NCI-H2107 (cell line): ENCODE results near the gene EPB41L2.
"Not testable (repeated sequence)": the region's sequence is repeated elsewhere in the genome, so short reads cannot be mapped to it uniquely, and the experiment has no call there.

Source experiments
- DNase-seq: peaks from one replicate; lab custom pipeline; 2025; lab: John Stamatoyannopoulos, UW

EPB41L2 gene

GRCh38 chr6:131063028-131063763, at the start of gene EPB41L2:
Gene EPB41L2, minus strand, starts transcription at chr6:131063245. Its CDS starts 106,760 bp downstream, at chr6:130956485.
- no peak for DNase-seq

DNA sequence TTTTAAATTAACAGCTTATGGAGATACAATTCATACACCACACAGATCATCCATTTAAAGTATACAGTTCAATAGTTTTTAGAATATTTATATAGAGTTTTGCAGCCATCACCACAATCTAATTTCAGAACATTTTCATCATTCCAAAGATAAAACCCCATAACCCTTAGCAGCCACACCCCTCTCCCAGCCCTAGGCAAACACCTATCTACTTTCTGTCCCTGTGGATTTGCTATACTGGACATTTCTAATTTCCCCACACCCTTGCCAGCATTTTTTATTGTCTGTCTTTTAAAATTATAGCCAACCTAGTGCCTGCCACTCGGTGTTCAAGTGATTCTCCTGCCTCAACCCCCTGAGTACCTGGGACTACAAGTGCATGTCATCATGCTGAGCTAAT, 49.2 kb upstream of the EPB41L2 start:
- no peak for DNase-seq

- DNase-seq, result no peak
These were observed 44.1 kb upstream of the EPB41L2 start for GRCh38 chr6:131107151-131107550.

DNA sequence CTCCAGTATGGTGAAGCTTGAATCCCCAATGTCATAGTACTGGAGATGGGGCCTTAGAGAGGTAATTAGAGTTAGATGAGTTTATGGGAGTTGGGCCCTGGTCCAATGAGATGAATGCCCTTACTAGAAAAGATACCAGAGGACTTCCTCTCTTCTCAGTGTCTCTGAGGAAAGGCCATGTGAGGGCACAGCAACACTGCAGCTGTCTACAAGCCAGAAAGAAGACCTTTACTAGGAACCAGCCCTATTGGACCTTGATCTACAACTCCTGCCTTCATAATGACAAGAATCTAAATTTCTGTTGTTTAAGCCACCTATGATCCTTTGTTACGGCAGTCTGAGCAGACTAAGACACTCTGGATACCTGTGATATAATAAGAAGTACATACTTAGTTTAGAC, 40.9 kb upstream of the EPB41L2 start:
- DNase-seq, result no peak

DNA sequence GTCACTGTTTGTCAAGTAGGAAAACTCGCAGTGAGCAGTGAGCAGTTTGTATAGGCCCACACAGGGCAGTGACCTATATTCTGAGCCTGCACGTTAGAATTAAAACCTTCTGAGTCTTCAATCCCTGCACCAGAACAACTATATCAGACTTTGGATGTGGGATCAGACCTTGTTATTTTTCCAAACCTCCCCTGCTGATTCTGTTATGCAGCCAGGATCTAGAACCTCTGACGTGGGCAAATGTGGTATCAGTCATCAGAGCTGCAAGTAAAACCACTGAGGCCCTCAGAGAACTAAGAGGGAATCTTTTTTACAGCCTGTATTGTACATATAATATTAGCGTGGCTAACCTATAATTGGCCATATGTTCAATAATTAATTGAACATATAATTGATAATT, 40.3 kb upstream of the EPB41L2 start:
- no peak for DNase-seq

GRCh38 chr6:131101911-131102680, 39.1 kb upstream of the EPB41L2 start:
- no peak for DNase-seq

DNA sequence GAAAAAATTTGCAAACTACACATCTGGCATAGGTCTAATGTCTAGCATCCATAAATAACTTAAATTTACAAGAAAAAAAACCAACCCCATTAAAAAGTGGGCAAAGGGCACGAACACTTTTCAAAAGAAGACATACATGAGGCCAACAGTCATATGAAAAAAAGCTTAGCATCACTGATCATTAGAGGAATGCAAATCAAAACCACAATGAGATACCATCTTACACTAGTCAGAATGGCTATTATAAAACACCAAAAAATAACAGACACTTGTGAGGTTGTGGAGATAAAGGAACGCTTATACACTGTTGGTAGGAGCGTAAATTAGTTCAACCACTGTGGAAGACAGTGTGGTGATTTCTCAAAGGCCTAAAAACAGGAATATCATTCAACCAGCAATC, 33.7 kb upstream of the EPB41L2 start:
- DNase-seq, result no peak

DNA sequence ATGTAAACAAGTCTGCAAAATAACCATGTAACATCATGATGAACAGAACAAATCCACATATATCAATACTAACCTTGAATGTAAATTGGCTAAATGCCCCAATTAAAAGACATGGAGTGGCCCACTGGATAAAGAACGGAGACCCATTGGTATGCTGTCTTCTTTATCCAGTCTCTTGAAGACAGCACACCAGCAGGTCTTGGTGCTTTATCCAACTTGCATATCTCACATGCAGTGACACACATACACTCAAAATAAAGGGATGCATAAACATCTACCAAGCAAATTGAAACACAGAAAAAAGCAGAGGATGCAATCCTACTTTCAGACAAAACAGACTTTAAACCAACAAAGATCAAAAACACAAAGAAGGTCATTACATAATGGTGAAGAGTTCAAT, 30.3 kb upstream of the EPB41L2 start:
- DNase-seq, result no peak

- not testable (repeated sequence) for DNase-seq
These were observed 28.9 kb upstream of the EPB41L2 start for GRCh38 chr6:131091944-131092343.

- DNase-seq, result not testable (repeated sequence)
These were observed 27.3 kb upstream of the EPB41L2 start for GRCh38 chr6:131090339-131090738.

DNA sequence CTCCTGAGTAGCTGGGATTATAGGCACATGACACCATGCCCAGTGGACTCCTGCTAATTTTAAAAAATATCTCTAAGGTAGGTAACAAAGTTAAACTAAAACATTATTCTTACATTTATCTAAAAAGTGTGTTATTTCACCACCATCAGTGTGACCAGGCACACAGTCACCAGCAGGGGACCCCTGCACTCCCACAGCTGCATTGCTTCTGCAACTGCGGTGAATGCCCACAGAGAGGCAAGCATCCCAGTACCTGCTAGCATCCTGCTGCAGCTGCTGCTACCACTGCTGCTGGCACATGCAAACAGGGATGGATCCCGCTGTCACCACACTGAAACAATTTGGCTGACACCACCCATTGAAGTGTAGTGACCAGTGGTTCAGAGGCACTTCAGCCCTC, 21.9 kb upstream of the EPB41L2 start:
- no peak for DNase-seq

- DNase-seq, result no peak
These were observed 20.6 kb upstream of the EPB41L2 start for GRCh38 chr6:131083687-131084086.

DNA sequence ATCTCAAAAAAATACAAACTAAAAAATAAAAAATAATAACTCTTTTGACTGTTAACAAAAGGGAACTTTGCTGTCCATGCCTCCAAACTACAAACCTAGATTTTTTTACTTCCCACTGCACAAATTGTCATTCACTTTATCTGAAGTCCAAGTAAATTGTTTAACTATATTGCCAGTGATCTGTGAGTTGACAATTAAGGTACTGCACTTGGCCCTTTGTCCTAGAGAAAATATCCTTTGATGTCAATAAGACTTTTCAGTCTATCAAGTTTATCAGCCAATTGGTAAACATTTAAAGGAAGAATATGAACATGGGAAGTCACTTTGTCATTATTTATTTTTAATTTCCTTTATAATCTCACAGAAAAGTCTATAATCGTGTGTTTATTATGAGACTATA, 19.3 kb upstream of the EPB41L2 start:
- DNase-seq, result no peak

DNA sequence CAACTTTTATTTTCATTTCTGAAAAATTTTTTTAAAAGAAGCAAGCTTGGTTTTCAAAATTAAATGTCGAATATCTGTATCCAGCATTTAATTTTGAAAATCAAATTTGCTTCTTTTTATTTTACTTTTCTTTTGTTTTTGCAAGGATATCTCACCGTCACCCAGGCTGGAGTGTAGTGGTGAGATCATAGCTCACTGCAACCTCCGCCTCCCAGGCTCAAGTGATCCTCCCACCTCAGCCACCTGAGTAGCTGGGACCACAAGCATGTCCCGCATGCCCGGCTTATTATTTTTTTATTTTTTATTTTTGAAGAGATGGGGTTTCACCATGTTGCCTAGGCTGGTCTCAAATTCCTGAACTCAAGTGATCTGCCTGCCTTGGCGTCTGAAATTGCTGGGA, 17.0 kb upstream of the EPB41L2 start:
- DNase-seq, result no peak

DNA sequence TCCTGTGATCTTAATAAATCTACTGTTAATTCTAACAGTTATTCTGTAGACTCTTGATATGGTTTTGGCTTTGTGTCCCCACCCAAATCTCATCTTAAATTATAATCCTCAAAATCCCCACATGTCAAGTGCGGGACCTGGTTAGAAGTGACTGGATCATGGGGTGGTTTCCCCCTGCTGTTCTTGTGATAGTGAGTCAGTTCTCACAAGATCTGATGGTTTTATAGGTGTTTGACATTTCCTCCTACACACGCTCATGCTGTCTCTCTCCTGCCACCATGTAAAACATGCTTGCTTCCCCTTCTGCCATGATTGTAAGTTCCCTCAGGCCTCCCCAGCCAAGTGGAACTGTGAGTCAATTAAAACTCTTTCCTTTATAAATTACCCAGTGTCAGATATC, 10.5 kb upstream of the EPB41L2 start:
- no peak for DNase-seq

DNA sequence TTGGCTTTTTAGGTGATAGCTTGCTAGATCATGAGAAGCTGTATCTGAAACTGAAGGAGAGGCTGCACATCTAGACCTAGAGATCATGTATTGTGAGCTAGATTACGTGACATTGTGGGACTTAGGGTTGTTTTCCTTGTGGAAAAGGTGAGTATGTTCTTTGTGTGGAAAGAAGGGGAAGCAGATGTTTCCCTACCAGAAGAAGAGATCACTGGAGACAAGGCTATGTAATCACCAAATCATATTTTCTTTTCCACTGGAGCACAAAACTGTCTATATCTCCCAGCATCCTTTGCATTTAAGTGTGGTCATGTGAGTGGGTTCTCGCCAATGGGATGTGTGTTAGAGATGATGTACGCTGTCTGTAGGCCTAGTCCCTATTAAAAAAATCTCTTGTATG, 7.0 kb upstream of the EPB41L2 start:
- DNase-seq, result no peak

GRCh38 chr6:131068165-131068564, 5.1 kb upstream of the EPB41L2 start:
- DNase-seq, result no peak

- DNase-seq, result no peak
These were observed 4.5 kb upstream of the EPB41L2 start for GRCh38 chr6:131067521-131067920.

GRCh38 chr6:131065824-131066171, 2.8 kb upstream of the EPB41L2 start:
- DNase-seq, result no peak

DNA sequence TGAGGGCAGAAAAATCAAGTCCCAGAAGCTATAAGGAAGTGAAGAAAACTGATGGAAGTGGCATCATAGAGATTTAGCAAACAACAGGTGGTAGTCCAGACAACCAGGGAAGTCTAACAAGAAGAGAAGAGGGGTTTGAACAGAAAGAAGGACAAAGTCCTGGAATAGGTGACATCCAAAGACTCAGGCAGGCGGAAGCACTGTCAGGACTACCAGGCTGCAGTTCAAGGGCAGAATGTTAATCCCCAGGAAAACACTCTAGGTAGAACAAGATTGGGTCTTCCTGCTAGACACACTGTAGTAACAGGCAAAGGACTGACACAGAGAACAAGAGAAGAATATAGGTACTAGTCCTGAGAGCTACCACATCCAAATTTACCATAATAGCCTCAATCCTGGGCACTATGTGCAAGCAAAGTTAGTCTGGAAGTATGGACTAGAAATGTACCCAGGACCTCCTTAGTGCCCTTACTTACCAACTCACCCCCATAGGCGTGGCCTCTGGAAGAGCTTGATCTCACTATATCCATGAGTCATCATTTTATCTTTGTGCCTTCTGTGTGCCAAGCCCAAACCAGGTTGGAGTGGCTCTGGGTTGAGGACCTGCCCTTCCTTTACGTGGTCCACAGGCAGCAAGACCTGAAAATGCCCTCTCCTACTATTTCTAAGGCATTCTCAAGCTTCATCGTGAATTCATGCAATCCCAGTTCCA, 2.2 kb upstream of the EPB41L2 start:
- DNase-seq, result no peak

GRCh38 chr6:131063764-131064272, 773 bp upstream of the EPB41L2 start:
- no peak for DNase-seq

- DNase-seq, result no peak
These were observed 611 bp downstream of the EPB41L2 start for GRCh38 chr6:131062241-131063027.
